NCI-H2081 (cell line): ENCODE results near the gene NDUFA13.

ENCODE experiments used
- DNase-seq, 2 experiments: peaks; one replicate each; lab custom pipeline; 2025; lab: John Stamatoyannopoulos, UW

Gene NDUFA13

GRCh38 chr19:19570571-19570970, 54.5 kb downstream of the NDUFA13 start:
- DNase-seq = no peak

GRCh38 chr19:19571071-19571786, 55.2 kb downstream of the NDUFA13 start:
- no peak for DNase-seq

DNA sequence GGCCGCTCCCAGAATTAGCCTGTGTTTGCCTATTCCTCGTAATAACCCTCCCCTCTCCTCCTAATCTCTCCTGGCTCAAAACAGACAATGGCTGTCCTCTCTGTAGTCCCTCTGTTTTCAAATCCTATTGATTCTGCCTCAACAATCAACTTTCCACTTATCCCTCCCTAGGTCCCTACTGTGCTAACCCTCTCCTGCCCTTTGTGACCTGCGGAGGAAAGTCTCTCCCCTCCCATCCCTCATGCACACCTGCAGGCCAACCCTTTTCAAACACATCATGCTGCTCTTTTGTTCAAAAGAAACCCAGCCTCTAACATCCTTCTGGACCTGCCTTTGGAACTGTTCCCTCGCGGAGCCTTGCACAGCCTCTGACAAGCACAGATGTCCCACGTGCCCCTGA, 59.4 kb downstream of the NDUFA13 start:
- peak; percentile 72 to 84 for DNase-seq
